ENCODE data around the gene RALGDS. TPM values are rescaled to one million over a fixed set of nuclear protein-coding genes. Genes with fewer than 3 reads are reported as not detected.

Gene RALGDS
- total RNA-seq, 1 experiment from 2014 or later, result 13.7 TPM

DNA sequence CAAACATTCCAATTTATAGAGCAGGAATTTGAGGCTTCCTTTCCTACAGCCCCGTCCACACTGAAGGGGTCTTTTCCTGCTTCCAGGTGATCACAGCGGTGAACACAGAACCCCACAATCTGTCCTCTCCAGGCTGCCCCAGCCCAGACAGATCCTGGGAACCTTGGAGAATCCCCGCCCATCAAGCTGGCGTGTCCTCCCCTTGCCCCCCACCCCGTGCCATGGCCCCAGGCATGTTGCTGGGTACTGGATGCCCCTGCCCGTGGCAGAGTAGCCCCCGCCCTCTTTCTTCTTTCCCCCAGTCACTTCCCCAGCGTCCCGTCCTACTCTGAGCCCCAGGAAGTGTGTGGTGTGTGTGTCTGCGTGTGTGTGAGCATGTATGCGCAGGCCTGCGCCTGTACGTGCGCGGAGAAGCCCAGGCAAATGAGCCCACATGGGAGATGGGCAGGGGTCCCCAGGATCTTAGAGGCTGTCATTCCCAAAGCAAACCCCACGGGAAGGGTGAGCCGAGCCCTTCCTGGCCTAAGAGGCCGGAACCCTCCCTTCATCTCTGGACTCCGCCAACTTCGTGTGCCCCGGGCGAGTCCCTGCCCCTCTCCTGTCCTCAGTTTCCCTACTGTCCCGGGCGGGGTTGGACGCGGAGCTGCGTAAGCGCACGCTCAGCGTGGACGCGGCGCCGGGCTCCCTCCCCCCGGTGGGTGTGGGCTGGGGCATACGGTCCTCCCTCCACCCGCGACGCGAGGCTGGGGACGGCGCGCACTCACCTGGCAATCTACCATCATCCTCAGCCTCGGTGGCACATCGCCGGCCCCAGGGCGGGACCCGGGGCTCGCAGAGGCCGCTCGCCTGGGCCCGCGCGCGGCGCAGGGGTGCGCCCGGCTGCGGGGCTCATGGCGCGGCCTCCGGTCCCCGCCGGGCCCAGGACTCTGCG lies 27.4 kb upstream of the RALGDS start:
- CTCF ChIA-PET, result interaction anchor here (1.0 to 2.7 kb wide), 4 partner anchors 12 to 45 kb away, joined by 3 to 11 read pairs (median 6); no protein-coding TSS in a partner anchor
- BruUV-seq (replicated peaks), result TSS peak; percentile 40
- intact Hi-C loops (cut with micrococcal nuclease; ENCODE audit: unreplicated experiment), result loop anchor here (10.0 kb wide), 1 partner anchor 114 kb away; the partner anchor contains the start of gene GTF3C5
- Mint-ChIP-seq H3K4me1 (ENCODE audit: low read depth, unreplicated experiment) (no peaks in the 10 kb centered on the region), H3K4me3 (ENCODE audit: low read depth, unreplicated experiment) (peak overlapping the region; percentile 84), H3K27ac (ENCODE audit: unreplicated experiment) (peak overlapping the region; percentile 73), H3K27me3 (ENCODE audit: unreplicated experiment) (no peaks in the 10 kb centered on the region), H3K36me3 (ENCODE audit: insufficient read depth, unreplicated experiment) (peaks cover 21% of the 10 kb centered on the region), H3K9me3 (ENCODE audit: low read depth, unreplicated experiment) (no peaks in the 10 kb centered on the region)
- TF ChIP-seq, protein P1, sequence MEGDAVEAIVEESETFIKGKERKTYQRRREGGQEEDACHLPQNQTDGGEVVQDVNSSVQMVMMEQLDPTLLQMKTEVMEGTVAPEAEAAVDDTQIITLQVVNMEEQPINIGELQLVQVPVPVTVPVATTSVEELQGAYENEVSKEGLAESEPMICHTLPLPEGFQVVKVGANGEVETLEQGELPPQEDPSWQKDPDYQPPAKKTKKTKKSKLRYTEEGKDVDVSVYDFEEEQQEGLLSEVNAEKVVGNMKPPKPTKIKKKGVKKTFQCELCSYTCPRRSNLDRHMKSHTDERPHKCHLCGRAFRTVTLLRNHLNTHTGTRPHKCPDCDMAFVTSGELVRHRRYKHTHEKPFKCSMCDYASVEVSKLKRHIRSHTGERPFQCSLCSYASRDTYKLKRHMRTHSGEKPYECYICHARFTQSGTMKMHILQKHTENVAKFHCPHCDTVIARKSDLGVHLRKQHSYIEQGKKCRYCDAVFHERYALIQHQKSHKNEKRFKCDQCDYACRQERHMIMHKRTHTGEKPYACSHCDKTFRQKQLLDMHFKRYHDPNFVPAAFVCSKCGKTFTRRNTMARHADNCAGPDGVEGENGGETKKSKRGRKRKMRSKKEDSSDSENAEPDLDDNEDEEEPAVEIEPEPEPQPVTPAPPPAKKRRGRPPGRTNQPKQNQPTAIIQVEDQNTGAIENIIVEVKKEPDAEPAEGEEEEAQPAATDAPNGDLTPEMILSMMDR (IDR thresholded peaks at IDR 0.05; ENCODE audit: unreplicated experiment), result no peak
- no peak for DNase-seq

DNA sequence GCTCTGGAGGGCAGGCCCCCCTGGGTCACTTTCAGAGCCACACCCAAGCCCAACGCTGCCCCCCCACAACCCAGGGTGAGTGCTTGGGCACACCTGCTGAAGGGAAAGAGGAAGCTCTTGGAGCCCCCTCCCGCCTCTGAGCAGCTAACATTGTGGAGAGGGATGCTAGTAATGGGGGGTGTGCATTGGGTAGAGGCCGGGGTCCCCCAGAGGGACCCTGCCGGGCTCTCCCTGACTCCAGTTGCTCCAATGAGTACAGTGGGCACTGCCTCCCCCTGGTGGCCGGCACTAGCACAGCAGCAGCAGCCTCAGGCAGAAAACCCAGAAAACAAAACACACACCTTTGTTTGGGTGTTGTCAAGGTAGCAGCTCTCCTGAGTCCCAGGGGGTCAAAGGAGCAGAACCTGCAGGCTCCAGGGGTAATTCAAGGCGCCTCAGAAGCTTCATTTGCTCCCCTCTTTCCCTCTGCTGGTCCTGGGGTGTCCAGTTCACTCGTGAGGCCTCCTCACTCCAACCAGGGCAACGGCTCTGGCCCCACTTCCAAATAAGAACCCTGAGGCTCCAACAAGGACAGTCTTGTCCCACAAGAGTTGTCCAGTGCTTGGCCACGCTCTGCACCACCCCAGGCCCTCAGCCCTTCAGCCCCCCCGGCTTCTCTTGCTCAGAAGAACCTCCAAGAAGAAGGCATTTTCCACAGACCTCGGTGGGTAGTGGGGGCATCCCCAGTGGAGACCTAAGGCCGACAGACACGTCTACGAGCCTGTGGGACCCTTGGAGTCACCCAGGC lies 26.6 kb upstream of the RALGDS start:
- no peaks in the 10 kb centered on the region for H3K27me3 Mint-ChIP-seq (ENCODE audit: unreplicated experiment)
- TF ChIP-seq, protein P1 (IDR thresholded peaks at IDR 0.05; ENCODE audit: unreplicated experiment), result peak; percentile 86
- H3K36me3 Mint-ChIP-seq (ENCODE audit: insufficient read depth, unreplicated experiment), result peaks cover 21% of the 10 kb centered on the region
- CTCF ChIA-PET, result interaction anchor here (1.0 to 2.7 kb wide), 4 partner anchors 12 to 84 kb away, joined by 3 to 11 read pairs (median 4); no protein-coding TSS in a partner anchor
- no TSS peak for BruUV-seq (replicated peaks)
- intact Hi-C loops (cut with micrococcal nuclease; ENCODE audit: unreplicated experiment), result loop anchor here (10.0 kb wide), 1 partner anchor 113 kb away; the partner anchor contains the start of gene GTF3C5
- H3K4me3 Mint-ChIP-seq (ENCODE audit: low read depth, unreplicated experiment), result peak overlapping the region; percentile 84
- H3K27ac Mint-ChIP-seq (ENCODE audit: unreplicated experiment), result peak overlapping the region; percentile 73
- H3K4me1 Mint-ChIP-seq (ENCODE audit: low read depth, unreplicated experiment), result no peaks in the 10 kb centered on the region
- no peaks in the 10 kb centered on the region for H3K9me3 Mint-ChIP-seq (ENCODE audit: low read depth, unreplicated experiment)
- DNase-seq, result peak; percentile 86

DNA sequence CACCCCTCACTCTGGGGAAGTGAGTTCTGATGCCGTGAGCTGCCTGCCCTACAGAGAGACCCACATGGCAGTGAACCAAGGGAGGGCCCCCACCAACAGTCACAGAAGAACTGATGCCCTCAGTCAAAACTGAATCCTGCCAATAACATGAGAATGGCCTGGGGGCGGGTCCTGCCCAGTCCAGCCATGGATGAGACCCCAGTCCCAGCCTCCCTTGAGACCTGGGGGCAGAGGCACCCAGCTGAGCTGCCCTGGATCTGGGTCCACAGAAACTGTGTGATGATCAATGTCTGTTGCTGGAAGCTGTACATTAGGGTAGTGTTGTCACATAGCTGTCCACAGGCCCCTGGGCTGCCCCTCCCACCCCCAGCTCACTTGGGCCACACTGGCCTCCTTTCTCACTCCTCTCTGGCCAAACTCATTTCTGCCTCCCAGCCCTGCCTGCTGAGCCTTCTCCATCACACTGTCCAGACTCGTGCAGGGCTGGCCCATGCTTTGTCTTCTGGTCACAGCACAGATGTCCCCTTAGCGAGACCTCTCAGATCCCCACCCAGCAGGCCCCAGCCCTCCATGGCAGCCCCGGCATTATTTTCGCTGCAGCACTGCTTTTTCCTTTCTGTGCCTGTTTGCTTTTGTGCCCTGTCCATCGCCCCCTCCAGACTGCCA lies 25.8 kb upstream of the RALGDS start:
- Mint-ChIP-seq H3K4me3 (ENCODE audit: low read depth, unreplicated experiment) (no peak overlapping the region), H3K36me3 (ENCODE audit: insufficient read depth, unreplicated experiment) (peaks cover 21% of the 10 kb centered on the region), H3K9me3 (ENCODE audit: low read depth, unreplicated experiment) (no peaks in the 10 kb centered on the region), H3K4me1 (ENCODE audit: low read depth, unreplicated experiment) (no peaks in the 10 kb centered on the region), H3K27ac (ENCODE audit: unreplicated experiment) (no peak overlapping the region), H3K27me3 (ENCODE audit: unreplicated experiment) (no peaks in the 10 kb centered on the region)
- intact Hi-C loops (cut with micrococcal nuclease; ENCODE audit: unreplicated experiment), result loop anchor here (10.0 kb wide), 1 partner anchor 112 kb away; the partner anchor contains the start of gene GTF3C5
- CTCF ChIA-PET, result interaction anchor here (1.0 to 2.7 kb wide), 4 partner anchors 11 to 83 kb away, joined by 3 to 11 read pairs (median 4); no protein-coding TSS in a partner anchor
- no TSS peak for BruUV-seq (replicated peaks)
- DNase-seq, result no peak
- TF ChIP-seq, protein P1 (IDR thresholded peaks at IDR 0.05; ENCODE audit: unreplicated experiment), result no peak
